HUES6 (cell line): Measurements from ENCODE around the gene RREB1.

Source experiments
- H3K27ac ChIP-seq: 2 replicates; pipeline ENCODE4 v1.7.0; 2013; ENCODE audit warnings: low read depth, mild to moderate bottlenecking, low read length, inconsistent platforms
- H3K27me3 ChIP-seq: 2 replicates; pipeline ENCODE4 v1.6.1; 2013; ENCODE audit warnings: low read length; ENCODE audit not compliant: control insufficient read depth, insufficient read depth
- H3K36me3 ChIP-seq: 2 replicates; pipeline ENCODE4 v1.6.1; 2013; ENCODE audit warnings: low read length; ENCODE audit not compliant: control insufficient read depth, insufficient read depth
- H3K4me1 ChIP-seq: 2 replicates; pipeline ENCODE4 v1.6.1; 2013; ENCODE audit warnings: low read length; ENCODE audit not compliant: control insufficient read depth, insufficient read depth
- H3K4me3 ChIP-seq: 2 replicates; pipeline ENCODE4 v1.5.1; 2013; ENCODE audit warnings: low read depth, low read length
- H3K9ac ChIP-seq: one replicate; pipeline ENCODE4 v1.6.1; 2013; ENCODE audit warnings: mild to moderate bottlenecking, low read length
- H3K9me3 ChIP-seq: 2 replicates; pipeline ENCODE4 v1.6.1; 2013; ENCODE audit warnings: low read depth, low read length; ENCODE audit not compliant: control insufficient read depth, insufficient read depth

RREB1 gene

GRCh38 chr6:7138046-7138531, 30.3 kb downstream of the RREB1 start:
- Histone ChIP-seq H3K36me3 (no peaks in the 10 kb centered on the region), H3K4me3 (no peak overlapping the region), H3K4me1 (peaks cover 33% of the 10 kb centered on the region), H3K9me3 (no peaks in the 10 kb centered on the region), H3K27me3 (no peaks in the 10 kb centered on the region), H3K27ac (no peak overlapping the region; the same call in 1 of the 2 replicates), H3K9ac (no peak overlapping the region)

- peaks cover 41% of the 10 kb centered on the region for H3K4me1 ChIP-seq
- no peak overlapping the region; the same call in 1 of the 2 replicates for H3K27ac ChIP-seq
- H3K9ac ChIP-seq: no peak overlapping the region
Measured at GRCh38 chr6:7138921-7139358, 31.2 kb downstream of the RREB1 start.

GRCh38 chr6:7139835-7140470, 32.2 kb downstream of the RREB1 start:
- Histone ChIP-seq H3K27ac (no peak overlapping the region), H3K36me3 (no peaks in the 10 kb centered on the region), H3K4me3 (peak overlapping the region; percentile 61), H3K9ac (no peak overlapping the region), H3K27me3 (no peaks in the 10 kb centered on the region), H3K4me1 (peaks cover 51% of the 10 kb centered on the region), H3K9me3 (no peaks in the 10 kb centered on the region)

More at GRCh38 chr6:7138921-7139358, 31.2 kb downstream of the RREB1 start:
- Histone ChIP-seq H3K27me3 (no peaks in the 10 kb centered on the region), H3K4me3 (no peak overlapping the region), H3K9me3 (no peaks in the 10 kb centered on the region), H3K36me3 (no peaks in the 10 kb centered on the region)

GRCh38 chr6:7140631-7141378, 33.0 kb downstream of the RREB1 start:
- H3K4me1 ChIP-seq: peaks cover 59% of the 10 kb centered on the region

GRCh38 chr6:7142228-7142801, 34.6 kb downstream of the RREB1 start:
- no peak overlapping the region for H3K9ac ChIP-seq
- H3K36me3 ChIP-seq: no peaks in the 10 kb centered on the region
- no peak overlapping the region for H3K4me3 ChIP-seq
- H3K4me1 ChIP-seq: peaks cover 67% of the 10 kb centered on the region
- H3K27me3 ChIP-seq: no peaks in the 10 kb centered on the region
- H3K27ac ChIP-seq: no peak overlapping the region
- no peaks in the 10 kb centered on the region for H3K9me3 ChIP-seq

More at GRCh38 chr6:7140631-7141378, 33.0 kb downstream of the RREB1 start:
- H3K36me3 ChIP-seq: no peaks in the 10 kb centered on the region
- peak overlapping the region; percentile 86 for H3K27ac ChIP-seq
- no peaks in the 10 kb centered on the region for H3K9me3 ChIP-seq
- H3K4me3 ChIP-seq: peak overlapping the region; percentile 61
- peak overlapping the region; percentile 79 for H3K9ac ChIP-seq
- no peaks in the 10 kb centered on the region for H3K27me3 ChIP-seq

- Histone ChIP-seq H3K27ac (no peak overlapping the region), H3K4me3 (no peak overlapping the region), H3K9ac (no peak overlapping the region), H3K36me3 (no peaks in the 10 kb centered on the region), H3K27me3 (no peaks in the 10 kb centered on the region), H3K4me1 (peaks cover 66% of the 10 kb centered on the region), H3K9me3 (no peaks in the 10 kb centered on the region)
Measured at GRCh38 chr6:7142918-7143475, 35.2 kb downstream of the RREB1 start.

- H3K27ac ChIP-seq: no peak overlapping the region
- H3K9me3 ChIP-seq: no peaks in the 10 kb centered on the region
- H3K27me3 ChIP-seq: no peaks in the 10 kb centered on the region
- no peak overlapping the region for H3K9ac ChIP-seq
- H3K4me3 ChIP-seq: no peak overlapping the region
- H3K36me3 ChIP-seq: no peaks in the 10 kb centered on the region
- peaks cover 68% of the 10 kb centered on the region for H3K4me1 ChIP-seq
Measured at GRCh38 chr6:7143476-7143974, 35.8 kb downstream of the RREB1 start.

- H3K27ac ChIP-seq: 0 out of 2 replicates have a peak overlapping the region, but pooled peaks have one; percentile 20
- H3K9me3 ChIP-seq: no peaks in the 10 kb centered on the region
- no peaks in the 10 kb centered on the region for H3K27me3 ChIP-seq
- H3K4me1 ChIP-seq: peaks cover 69% of the 10 kb centered on the region
- H3K36me3 ChIP-seq: no peaks in the 10 kb centered on the region
- H3K4me3 ChIP-seq: 0 out of 2 replicates have a peak overlapping the region, but pooled peaks have one; percentile 8
- no peak overlapping the region for H3K9ac ChIP-seq
Measured at GRCh38 chr6:7144872-7145584, 37.3 kb downstream of the RREB1 start.

GRCh38 chr6:7145585-7145884, 37.8 kb downstream of the RREB1 start:
- H3K27me3 ChIP-seq: no peaks in the 10 kb centered on the region
- H3K36me3 ChIP-seq: no peaks in the 10 kb centered on the region
- H3K4me1 ChIP-seq: peaks cover 70% of the 10 kb centered on the region
- 0 out of 2 replicates have a peak overlapping the region, but pooled peaks have one; percentile 8 for H3K4me3 ChIP-seq
- H3K9ac ChIP-seq: no peak overlapping the region
- 0 out of 2 replicates have a peak overlapping the region, but pooled peaks have one; percentile 20 for H3K27ac ChIP-seq
- no peaks in the 10 kb centered on the region for H3K9me3 ChIP-seq
